ENCODE data around the gene DENND1C.

DNA sequence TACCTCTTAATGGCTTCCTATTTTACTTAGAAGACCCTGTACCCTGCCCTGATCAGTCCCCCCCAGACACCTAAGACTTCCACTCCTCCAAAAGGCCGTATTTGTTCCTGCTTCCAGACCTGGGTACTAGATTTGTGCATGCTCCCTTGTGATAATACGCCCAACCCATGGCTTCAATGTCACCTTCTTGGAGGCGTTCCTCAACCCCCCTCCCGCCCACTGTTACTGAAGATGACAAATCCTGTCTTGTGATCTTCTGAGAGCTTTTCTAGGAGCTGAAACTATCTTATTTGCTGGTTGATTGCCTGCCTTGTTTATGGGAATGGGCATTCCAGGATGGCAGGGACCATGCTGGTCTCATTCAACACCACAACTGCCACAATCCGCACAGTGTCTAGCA, 31.4 kb downstream of the DENND1C start:
- TF ChIP-seq POLR2A (IDR thresholded peaks at IDR 0.05): no peak
- no peak for TF ChIP-seq CTCF (IDR thresholded peaks at IDR 0.05)
